ENCODE data around the gene ZNF280B.
"Not testable (repeated sequence)": the region's sequence is repeated elsewhere in the genome, so short reads cannot be mapped to it uniquely, and the experiment has no call there.

ZNF280B gene

DNA sequence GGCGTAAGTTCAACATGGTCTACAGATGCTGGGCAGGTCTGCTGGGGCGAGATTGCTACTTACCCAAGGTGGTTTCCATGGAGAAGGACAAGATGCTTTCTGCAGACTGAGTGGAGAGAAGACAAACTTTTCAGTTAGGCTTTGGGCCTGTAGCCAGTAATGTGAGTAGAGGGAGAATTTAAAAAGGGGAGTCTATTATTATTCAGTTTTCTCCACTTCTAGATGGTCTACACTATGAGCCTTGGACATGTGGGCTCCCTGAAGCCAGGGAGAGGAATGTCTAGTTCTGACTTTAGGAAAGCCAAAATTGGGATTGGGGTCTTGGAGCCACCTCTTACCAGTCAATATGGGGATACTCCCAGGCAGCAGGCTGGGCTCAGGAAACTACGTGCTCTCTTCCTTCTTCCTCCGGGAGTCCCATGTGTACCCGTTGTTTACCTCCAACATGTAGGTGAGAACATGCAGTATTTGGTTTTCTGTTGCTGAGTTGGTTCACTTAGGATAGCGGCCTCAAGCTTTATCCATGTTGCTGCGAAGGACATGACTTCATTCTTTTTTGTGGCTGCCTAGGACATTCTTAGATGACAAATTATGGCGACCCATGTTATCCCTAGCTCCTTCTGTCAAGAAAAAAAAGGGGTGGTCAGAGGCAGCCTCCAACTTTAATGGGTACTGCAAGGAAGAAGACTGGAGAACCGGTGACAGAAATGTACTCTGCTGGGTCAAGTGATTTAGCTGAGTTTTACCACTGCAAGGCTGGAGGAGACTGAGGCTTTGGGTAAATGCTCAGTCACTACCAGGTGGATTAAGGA lies 26.3 kb upstream of the ZNF280B start:
- no peak for DNase-seq

DNA sequence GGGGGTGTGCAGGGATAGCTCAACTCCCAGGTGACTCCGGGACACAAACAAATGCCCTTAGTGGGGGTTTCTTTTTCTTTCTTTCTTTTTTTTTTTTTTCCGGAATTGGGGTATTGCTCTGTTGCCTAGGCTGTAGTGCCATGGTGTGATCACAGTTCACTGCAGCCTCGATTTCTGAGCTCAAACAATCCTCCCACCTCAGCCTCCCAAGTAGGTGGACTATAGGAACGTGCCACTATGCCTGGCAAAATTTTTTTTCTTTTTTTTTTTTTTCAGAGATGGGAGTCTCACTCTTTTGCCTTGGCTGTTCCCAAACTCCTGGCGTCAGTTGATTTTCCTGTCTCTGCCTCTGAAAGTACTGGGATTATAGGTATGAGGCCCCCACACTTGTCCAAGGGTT lies 25.3 kb upstream of the ZNF280B start:
- DNase-seq = no peak

DNA sequence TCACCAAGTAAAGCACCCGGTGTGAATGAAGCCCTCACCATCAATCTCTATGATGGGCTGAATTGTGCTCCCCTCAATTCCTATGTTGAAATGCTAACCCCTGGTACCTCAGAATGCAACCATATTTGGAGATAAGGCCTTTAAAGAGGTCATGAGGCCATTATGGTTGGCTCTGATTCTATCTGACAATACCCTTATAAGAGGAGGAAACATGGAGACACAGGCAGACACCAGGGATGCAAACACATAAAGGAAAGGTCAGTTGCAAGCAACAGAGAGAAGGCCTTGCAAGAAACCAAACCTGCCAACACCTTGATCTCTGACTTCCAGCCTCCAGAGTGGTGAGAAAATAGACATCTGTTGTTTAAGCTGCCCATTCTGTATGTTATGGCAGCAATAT lies 24.9 kb upstream of the ZNF280B start:
- DNase-seq = no peak

DNA sequence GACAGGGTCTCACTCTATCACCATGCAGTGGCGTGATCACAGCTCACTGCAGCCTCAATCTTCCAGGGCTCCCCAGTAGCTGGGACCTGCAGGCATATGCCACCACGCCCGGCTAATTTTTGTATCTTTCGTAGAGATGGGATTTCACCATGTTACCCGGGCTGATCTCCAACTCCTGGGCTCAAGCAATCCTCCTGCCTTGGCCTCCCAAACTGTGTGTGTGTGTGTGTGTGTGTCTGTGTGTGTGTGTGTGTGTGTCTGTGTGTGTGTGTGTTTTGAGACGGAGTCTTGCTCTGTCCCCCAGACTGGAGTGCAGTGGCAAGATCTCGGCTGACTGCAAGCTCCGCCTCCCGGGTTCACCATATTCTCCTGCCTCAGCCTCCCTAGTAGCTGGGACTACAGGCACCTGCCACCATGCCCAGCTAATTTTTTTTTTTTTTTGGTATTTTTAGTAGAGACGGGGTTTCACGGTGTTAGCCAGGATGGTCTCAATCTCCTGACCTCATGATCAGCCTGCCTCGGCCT lies 24.1 kb upstream of the ZNF280B start:
- not testable (repeated sequence) for DNase-seq

DNA sequence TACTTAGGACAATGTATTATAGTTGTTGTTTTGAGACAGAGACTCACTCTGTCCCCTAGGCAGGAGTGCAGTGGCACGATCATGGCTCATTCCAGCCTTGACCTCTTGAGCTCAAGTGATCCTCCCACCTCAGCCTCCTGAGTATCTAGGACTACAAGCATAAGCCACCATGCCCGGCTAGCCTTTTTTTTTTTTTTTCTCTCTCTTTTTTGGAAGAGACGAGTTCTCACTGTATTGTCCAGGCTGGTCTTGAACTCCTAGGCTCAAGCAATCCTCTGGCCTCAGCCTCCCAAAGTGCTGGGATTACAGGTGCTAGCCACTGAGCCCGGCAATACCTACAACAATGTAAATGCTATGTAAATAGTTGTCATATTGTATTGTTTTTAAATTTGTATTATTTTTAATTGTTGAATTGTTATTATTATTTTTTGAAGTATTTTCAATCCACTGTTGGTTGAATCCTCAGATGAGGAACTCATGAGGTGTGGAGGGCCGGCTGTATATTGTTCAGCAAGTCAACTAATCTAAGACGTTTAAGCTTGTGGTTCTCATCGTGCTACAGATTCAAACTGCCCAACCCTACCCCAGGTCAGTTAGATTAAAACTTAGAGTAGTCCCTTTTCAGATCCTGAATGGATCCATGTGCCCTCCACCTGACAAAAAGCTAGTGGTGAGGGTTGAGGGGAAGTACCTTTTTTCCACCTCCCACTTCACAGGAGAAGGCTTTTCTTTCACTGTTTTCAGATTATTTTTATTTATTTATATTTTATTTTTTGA lies 23.4 kb upstream of the ZNF280B start:
- no peak for DNase-seq

GRCh38 chr22:22528780-22529179 lies 20.2 kb upstream of the ZNF280B start:
- DNase-seq = no peak

DNA sequence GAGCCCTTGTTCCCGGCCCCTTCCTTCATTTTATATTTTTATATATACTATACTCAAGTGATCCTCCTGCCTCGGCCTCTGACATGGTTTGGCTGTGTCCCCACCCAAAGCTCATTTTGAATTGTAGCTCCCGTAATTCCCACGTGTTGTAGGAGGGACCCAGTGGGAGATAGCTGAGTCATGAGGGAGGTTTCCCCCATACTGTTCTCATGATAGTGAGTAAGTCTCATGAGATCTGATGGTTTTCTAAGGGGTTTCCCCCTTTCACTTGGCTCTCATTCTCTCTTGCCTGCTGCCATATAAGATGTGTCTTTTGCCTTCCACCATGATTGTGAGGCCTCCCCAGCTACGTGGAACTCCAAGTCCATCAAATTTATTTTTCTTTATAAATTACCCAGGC lies 18.8 kb upstream of the ZNF280B start:
- no peak for DNase-seq

- no peak for DNase-seq
Measured at GRCh38 chr22:22526125-22526912, 17.8 kb upstream of the ZNF280B start.

DNA sequence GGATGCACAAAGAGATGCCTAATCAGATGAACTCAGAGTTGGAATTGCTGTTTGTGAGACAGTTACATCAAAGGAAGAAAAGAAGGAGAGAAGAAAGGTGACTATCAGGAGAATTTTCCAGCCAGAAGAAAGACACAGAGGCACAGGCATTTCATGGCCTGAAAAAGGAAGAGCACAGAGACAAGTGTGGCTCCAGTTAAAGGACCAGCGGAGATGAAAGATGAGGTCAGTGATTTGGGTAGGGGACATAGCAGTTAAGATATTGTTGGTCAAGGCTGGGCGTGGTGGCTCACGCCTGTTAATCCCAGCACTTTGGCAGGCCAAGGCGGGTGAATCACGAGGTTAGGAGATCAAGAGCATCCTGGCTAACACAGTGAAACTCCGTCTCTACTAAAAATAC lies 15.0 kb upstream of the ZNF280B start:
- DNase-seq = no peak

DNA sequence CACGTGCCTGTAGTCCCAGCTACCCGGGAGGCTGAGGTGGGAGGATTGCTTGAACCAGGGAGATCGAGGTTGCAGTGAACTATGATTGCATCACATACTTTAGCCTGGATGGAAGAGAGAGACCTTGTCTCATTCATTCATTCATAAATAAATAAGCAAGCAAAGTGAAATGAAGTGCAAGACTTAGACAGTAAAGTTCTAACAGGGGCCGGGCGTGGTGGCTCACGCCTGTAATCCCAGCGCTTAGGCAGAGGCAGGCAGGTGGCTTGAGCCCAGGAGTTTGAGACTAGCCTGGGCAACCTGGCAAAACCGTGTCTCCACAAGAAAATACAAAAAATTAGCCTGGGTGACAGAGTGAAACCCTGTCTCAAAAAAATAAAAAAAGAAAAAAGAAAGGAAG lies 13.1 kb upstream of the ZNF280B start:
- no peak for DNase-seq

GRCh38 chr22:22520667-22521602 lies 12.4 kb upstream of the ZNF280B start:
- no peak for DNase-seq

GRCh38 chr22:22520020-22520656 lies 11.6 kb upstream of the ZNF280B start, which contains the start of gene ZNF280A:
Gene ZNF280A, minus strand, starts transcription at chr22:22520270. Its CDS starts 4,640 bp downstream, at chr22:22515630.
- no peak for DNase-seq

DNA sequence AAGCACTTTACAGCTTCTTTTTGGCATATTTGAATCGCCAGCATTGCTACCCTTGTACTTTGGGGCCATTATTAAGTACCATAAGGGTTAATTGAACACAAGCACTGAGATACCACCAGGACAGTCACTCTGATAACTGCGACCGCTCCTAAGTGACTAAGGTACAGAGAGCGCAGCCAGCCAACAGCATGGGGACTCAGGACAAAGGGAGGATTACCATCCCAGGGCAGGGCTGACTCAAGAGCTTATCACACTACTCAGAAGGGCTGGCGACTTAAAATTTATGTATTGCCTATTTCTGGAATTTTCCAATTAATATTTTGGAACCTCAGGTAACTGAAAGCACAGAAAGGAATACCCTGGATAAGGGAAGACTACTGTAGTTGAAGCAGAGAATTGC lies 11.0 kb upstream of the ZNF280B start:
- no peak for DNase-seq

DNA sequence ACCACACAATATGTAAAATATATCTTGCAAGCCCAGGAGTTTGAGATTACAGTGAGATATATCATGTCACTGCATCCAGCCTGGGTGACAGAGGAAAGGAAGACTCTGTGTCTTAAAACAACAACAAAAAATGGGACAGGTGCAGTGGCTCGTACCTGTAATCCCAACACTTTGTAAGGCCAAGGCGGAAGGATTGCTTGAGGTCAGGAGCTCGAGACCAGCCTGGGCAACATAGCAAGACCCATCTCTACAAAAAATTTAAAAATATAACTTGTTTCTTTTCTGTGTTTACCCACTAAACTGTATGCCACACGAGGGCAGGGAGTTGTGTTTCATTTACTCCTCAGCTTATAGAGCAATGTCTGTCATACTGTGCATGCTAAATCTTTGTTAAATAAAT lies 8.4 kb upstream of the ZNF280B start:
- DNase-seq = no peak

GRCh38 chr22:22515890-22516289 lies 7.3 kb upstream of the ZNF280B start:
- DNase-seq = no peak

DNA sequence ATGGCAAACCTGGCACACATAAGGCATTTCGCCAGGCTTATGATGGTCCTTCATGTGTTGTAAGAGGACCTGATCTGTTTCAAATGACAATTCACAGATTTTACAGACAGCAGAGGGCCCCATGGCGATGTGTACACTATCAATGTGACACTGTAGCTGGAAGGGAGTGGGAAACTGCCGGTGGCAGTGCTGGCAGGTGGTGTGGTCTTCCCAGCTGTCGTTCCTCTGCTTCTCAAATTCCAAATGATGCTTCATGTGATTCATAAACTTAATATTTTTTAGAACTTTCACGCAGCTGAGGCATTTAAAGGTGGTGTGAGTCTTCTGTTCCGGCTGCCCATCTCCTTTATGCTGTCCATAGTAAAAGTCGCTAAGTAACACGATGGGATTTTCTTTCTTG lies 5.9 kb upstream of the ZNF280B start:
- DNase-seq = not testable (repeated sequence)

GRCh38 chr22:22513619-22514018 lies 5.1 kb upstream of the ZNF280B start:
- DNase-seq = no peak

DNA sequence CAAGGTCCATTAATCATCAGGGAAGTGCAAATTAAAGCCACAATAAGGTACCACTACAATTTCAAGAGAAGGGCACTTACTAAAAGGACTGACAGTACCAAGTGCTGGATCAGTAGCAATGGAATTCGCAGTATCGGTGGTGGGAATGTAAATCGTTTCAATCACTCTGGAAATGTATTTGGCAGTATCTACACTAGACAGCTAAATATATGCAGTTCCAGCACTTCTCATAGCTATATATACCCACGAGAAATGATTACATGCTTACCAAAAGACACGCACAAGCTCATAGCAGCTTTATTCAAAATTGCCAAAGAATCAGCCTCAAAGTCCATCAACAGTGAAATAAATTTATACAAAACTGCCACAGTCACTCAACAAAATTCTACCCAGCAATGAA lies 4.4 kb upstream of the ZNF280B start:
- no peak for DNase-seq

DNA sequence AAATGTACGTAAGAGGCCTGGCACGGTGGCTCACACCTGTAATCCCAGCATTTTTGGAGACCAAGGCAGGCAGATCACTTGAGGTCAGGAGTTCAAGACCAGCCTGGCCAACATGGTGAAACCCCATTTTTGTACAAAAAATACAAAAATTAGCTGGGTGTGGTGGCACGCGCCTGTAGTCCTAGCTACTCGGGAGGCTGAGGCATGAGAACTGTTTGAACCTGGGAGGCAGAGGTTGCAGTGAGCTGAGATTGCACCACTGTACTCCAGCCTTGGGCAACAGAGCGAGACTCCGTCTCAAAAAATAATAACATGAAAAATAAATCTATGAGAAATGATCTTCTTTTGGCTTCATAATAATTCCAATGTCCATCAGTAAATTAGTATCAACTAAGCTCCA lies 2.3 kb upstream of the ZNF280B start:
- DNase-seq = not testable (repeated sequence)

DNA sequence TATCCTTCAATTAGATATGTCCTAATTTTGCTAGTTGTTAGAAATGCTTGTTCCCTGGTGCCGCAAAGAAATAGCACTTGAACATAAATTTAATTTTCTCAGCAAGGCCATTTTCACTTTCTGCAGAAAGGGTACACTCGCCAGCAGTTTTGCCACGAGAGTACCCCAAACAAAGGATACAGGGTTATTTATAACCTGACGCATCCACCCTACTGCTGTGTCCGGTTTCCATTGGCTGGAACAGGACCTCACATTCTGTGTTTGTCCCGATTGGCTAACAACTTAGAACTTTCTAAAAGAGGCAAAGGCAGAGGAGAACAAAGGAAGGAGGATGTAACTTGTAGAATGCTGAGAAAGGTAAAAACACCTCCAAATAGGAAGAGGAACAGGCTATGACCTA lies 1.4 kb upstream of the ZNF280B start:
- not testable (repeated sequence) for DNase-seq

DNA sequence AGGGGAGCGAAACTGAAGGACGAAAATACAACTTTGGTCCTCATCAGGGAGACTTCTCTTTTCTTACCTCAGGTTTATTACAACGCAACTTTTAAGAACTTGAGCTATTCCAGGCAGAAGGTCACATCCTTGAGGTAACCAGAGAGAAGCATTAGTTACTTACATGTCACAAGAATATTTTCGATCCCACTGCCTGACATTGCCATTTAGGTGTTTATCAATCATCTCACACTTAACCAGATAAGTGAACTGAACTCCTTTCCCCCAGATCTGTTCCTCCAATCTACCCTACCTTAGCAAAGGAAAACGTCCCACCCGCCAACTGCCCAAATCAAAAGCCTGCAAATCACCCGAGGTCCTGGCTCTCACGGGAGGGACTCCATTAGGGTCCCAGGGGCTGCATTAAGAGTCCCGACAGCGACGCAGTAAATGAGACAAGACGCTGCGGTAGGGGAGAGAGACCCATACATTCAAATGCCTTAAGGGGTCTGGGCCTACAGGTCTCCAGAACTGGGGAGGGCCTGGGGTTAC lies 734 bp downstream of the ZNF280B start:
- no peak for DNase-seq
